HG03432 (cell line): ENCODE measurements around the gene LRTM2.

Experiments
- ATAC-seq: cut with Tn5 transposase; IDR thresholded peaks from one replicate; pipeline ENCODE4 v1.9.1; 2021; ENCODE audit warnings: mild to moderate bottlenecking, moderate library complexity; ENCODE audit not compliant: unreplicated experiment

Gene LRTM2

GRCh38 chr12:1829306-1829900, 9.0 kb downstream of the LRTM2 start:
- no peak for ATAC-seq

- ATAC-seq, result no peak
Measured at GRCh38 chr12:1830401-1830845, 10.1 kb downstream of the LRTM2 start.

- ATAC-seq, result no peak
Measured at GRCh38 chr12:1830981-1831963, 10.9 kb downstream of the LRTM2 start.

- no peak for ATAC-seq
Measured at GRCh38 chr12:1832801-1833595, 12.6 kb downstream of the LRTM2 start.

GRCh38 chr12:1833596-1834028, 13.2 kb downstream of the LRTM2 start:
- ATAC-seq, result no peak

- ATAC-seq, result no peak
Measured at GRCh38 chr12:1834186-1834925, 14.0 kb downstream of the LRTM2 start.

GRCh38 chr12:1835211-1836131, 15.1 kb downstream of the LRTM2 start:
- ATAC-seq, result no peak

- no peak for ATAC-seq
Measured at GRCh38 chr12:1836241-1836803, 16.0 kb downstream of the LRTM2 start.

GRCh38 chr12:1836854-1837421, 16.6 kb downstream of the LRTM2 start:
- no peak for ATAC-seq

- ATAC-seq, result no peak
Measured at GRCh38 chr12:1837541-1838204, 17.3 kb downstream of the LRTM2 start.

GRCh38 chr12:1838205-1838993, 18.0 kb downstream of the LRTM2 start:
- ATAC-seq, result no peak

- ATAC-seq, result no peak
Measured at GRCh38 chr12:1838994-1839365, 18.6 kb downstream of the LRTM2 start.

- ATAC-seq, result no peak
Measured at GRCh38 chr12:1839464-1839863, 19.1 kb downstream of the LRTM2 start.

GRCh38 chr12:1839956-1840951, 19.9 kb downstream of the LRTM2 start:
- ATAC-seq, result no peak

GRCh38 chr12:1840981-1841425, 20.6 kb downstream of the LRTM2 start:
- ATAC-seq, result no peak

GRCh38 chr12:1841586-1842182, 21.3 kb downstream of the LRTM2 start:
- ATAC-seq, result no peak
